Esophagus (tissue), 2 donors: ENCODE measurements around the gene SLC37A2. TPM values are rescaled to one million over a fixed set of nuclear protein-coding genes. Genes with fewer than 3 reads are reported as not detected.
"Not testable (repeated sequence)": the region's sequence is repeated elsewhere in the genome, so short reads cannot be mapped to it uniquely, and the experiment has no call there.

Experiments used
- H3K27ac ChIP-seq, 2 donors: one replicate each; pipeline ENCODE4 v1.5.1; 2013; ENCODE audit warnings: low read depth in 2 of 2, mild to moderate bottlenecking in 2 of 2, inconsistent platforms in 1 of 2, low read length in 1 of 2, moderate library complexity in 1 of 2
- H3K27me3 ChIP-seq, 2 donors: one replicate each; pipeline ENCODE4 v1.6.1; 2013; ENCODE audit warnings: low read length in 2 of 2, control low read depth in 1 of 2, mild to moderate bottlenecking in 1 of 2; ENCODE audit not compliant: insufficient read depth in 2 of 2, control insufficient read depth in 1 of 2
- H3K36me3 ChIP-seq, 2 donors: one replicate each; pipeline ENCODE4 v1.6.1; 2013; ENCODE audit warnings: low read length in 1 of 2; ENCODE audit not compliant: control insufficient read depth in 2 of 2, insufficient read depth in 2 of 2
- H3K4me1 ChIP-seq, 2 donors: one replicate each; pipeline ENCODE4 v1.6.1; 2013; ENCODE audit warnings: low read length in 1 of 2; ENCODE audit not compliant: control insufficient read depth in 2 of 2, insufficient read depth in 2 of 2
- H3K4me3 ChIP-seq, 2 donors: one replicate each; pipeline ENCODE4 v1.5.1; 2013; ENCODE audit warnings: low read length in 2 of 2, mild to moderate bottlenecking in 2 of 2, low read depth in 1 of 2, moderate library complexity in 1 of 2
- H3K9me3 ChIP-seq, 2 donors: one replicate each; pipeline ENCODE4 v1.6.1; 2013; ENCODE audit warnings: mild to moderate bottlenecking in 2 of 2, low read depth in 1 of 2, low read length in 1 of 2, moderate library complexity in 1 of 2; ENCODE audit not compliant: control insufficient read depth in 2 of 2, insufficient read depth in 1 of 2
- WGBS, 2 donors: extraction: QIAGEN DNeasy Blood & Tissue Kit; methylation state at CpG; one replicate each; pipeline ENCODE4 v1.1.7; 2013; 5-methylcytosine and 5-hydroxymethylcytosine counted together
- polyA plus RNA-seq, 2 donors: library from polyadenylated mRNA; stranded (reverse); fragments of 200-250 nt; gene quantifications; one replicate each; pipeline ENCODE4 v1.2.3, GENCODE V29; 2013
- donor health status: healthy with polysubstance abuse.
- donor health status: Bipolar disorder and iron deficiency.

The SLC37A2 gene
- polyA plus RNA-seq, 2 donors = 21.7 to 27.0 TPM

DNA sequence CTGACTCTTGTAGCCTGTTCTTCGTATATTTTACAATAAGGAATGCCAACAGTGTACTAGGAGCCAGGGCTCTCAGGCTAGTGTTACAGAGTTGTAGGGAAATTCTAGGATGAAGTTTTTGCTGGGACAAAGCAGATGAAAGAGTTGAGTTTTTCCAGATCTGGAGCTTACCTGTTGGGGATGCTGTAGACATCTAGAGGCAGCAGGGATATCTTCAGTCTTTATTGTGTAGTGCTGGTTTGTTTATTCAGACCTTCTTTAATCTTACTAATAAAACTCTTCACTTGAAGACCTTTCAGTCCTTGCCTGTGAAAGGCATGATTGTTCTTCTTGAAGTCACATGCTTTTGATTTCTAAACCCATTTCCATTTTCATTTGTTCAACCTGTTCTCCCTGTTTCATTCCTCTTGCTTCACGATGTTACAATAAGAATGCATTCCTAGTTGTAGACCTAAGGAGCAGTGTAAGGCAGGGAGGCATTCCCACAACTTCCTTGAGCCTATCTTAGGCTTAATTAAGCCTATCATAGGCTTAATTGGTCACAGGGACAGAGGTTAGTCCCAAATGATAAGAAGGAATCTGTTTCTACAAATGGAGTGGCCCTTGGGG lies 7.9 kb upstream of the SLC37A2 start:
- H3K27me3 ChIP-seq = peaks cover 0 to 2% of the 10 kb centered on the region in 2 donors
- H3K27ac ChIP-seq = peak overlapping the region in 1 of 2 donors; percentile 30
- H3K4me3 ChIP-seq = no peak overlapping the region
- no peaks in the 10 kb centered on the region for H3K36me3 ChIP-seq
- H3K4me1 ChIP-seq = no peaks in the 10 kb centered on the region
- 58 to 67% methylated on average over 2 of the region's 2 CpGs for WGBS, 2 donors
- H3K9me3 ChIP-seq = no peaks in the 10 kb centered on the region

DNA sequence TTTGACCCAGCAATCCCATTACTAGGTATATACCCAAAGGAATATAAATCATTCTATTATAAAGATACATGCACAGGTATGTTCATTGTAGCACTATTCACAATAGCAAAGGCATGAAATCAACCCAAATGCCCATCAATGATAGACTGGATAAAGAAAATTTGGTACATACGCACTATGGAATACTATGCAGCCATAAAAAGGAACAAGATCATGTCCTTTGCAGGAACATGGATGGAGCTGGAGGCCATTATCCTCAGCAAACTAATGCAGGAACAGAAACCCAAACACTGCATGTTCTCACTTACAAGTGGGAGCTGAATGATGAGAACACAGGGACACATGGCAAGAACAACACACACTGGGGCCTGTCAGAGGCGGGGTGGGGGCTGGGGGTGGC lies 7.0 kb upstream of the SLC37A2 start:
- H3K9me3 ChIP-seq, H3K4me3 ChIP-seq, H3K27ac ChIP-seq, H3K36me3 ChIP-seq, H3K4me1 ChIP-seq, H3K27me3 ChIP-seq: not testable (repeated sequence)
- WGBS, 2 donors = 96 to 97% methylated on average over 2 of the region's 2 CpGs

- Histone ChIP-seq H3K36me3 (no peaks in the 10 kb centered on the region), H3K27me3 (peaks cover 0 to 2% of the 10 kb centered on the region in 2 donors), H3K9me3 (no peaks in the 10 kb centered on the region), H3K4me3 (no peak overlapping the region), H3K4me1 (no peaks in the 10 kb centered on the region), H3K27ac (no peak overlapping the region)
- 78 to 81% methylated on average over 5 of the region's 5 CpGs for WGBS, 2 donors
These were observed 6.0 kb upstream of the SLC37A2 start for GRCh38 chr11:125056931-125057692.

- Histone ChIP-seq H3K4me3 (no peak overlapping the region), H3K4me1 (peaks cover 0 to 2% of the 10 kb centered on the region in 2 donors), H3K27me3 (peaks cover 0 to 2% of the 10 kb centered on the region in 2 donors), H3K36me3 (no peaks in the 10 kb centered on the region), H3K9me3 (no peaks in the 10 kb centered on the region), H3K27ac (no peak overlapping the region)
- WGBS, 2 donors = 88 to 97% methylated on average over 5 of the region's 5 CpGs
These were observed 5.5 kb upstream of the SLC37A2 start for GRCh38 chr11:125057693-125058016.

GRCh38 chr11:125061281-125061680 lies 1.8 kb upstream of the SLC37A2 start:
- H3K9me3 ChIP-seq = no peaks in the 10 kb centered on the region
- no peaks in the 10 kb centered on the region for H3K36me3 ChIP-seq
- WGBS, 2 donors = 77 to 80% methylated on average over 4 of the region's 4 CpGs
- H3K4me1 ChIP-seq = peaks cover 4 to 12% of the 10 kb centered on the region in 2 donors
- no peak overlapping the region for H3K4me3 ChIP-seq
- no peak overlapping the region for H3K27ac ChIP-seq
- peaks cover 0 to 2% of the 10 kb centered on the region in 2 donors for H3K27me3 ChIP-seq

DNA sequence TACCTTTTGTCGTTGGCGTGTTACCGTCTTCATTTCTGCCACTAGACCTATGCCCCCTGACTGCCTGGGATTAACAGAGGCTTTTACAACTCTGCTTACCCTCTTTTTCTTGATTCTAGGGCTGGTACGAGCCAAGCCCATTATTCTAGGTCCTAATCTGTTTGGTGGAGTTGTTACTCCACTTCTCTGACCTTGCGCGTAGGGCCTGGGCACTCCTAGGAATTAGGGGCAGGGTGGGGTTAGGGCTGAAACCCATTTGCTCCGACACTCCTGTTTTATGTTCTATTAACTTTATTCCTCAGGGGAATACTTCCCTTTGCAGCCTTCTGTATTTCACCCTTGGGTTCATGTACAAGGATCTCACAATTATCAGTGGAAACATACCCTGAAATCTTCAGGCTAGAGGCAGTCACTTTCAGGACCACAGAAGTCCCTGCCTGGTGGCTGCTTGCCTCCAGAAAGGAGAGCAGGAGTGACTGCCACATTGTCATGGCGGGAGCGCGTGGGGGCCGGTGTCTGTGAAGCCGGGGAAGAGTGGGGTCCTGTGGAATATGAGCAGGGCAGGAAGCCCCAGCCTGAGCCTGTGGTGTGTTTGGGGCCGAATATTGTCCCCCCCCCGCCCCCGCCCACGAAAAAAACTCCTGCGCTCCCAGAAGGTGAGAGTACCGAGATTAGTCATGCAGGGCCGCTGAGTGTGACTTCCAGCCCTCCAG lies 731 bp upstream of the SLC37A2 start:
- Histone ChIP-seq H3K36me3 (no peaks in the 10 kb centered on the region), H3K27me3 (peaks cover 0 to 2% of the 10 kb centered on the region in 2 donors), H3K9me3 (no peaks in the 10 kb centered on the region), H3K27ac (peak overlapping the region; percentile 61 to 68), H3K4me1 (peaks cover 4 to 12% of the 10 kb centered on the region in 2 donors), H3K4me3 (peak overlapping the region; percentile 59 to 86)
- 42 to 43% methylated on average over 18 to 19 of the region's 19 CpGs for WGBS, 2 donors

GRCh38 chr11:125063429-125064043 lies 431 bp downstream of the SLC37A2 start:
- H3K27ac ChIP-seq = peak overlapping the region in 1 of 2 donors; percentile 68
- peak overlapping the region; percentile 59 to 86 for H3K4me3 ChIP-seq
- H3K36me3 ChIP-seq = no peaks in the 10 kb centered on the region
- peaks cover 4 to 12% of the 10 kb centered on the region in 2 donors for H3K4me1 ChIP-seq
- 9% methylated on average over 31 to 38 of the region's 38 CpGs for WGBS, 2 donors
- no peaks in the 10 kb centered on the region for H3K27me3 ChIP-seq
- no peaks in the 10 kb centered on the region for H3K9me3 ChIP-seq

- Histone ChIP-seq H3K9me3 (no peaks in the 10 kb centered on the region), H3K4me1 (peaks cover 4 to 12% of the 10 kb centered on the region in 2 donors), H3K36me3 (no peaks in the 10 kb centered on the region), H3K27ac (no peak overlapping the region), H3K27me3 (no peaks in the 10 kb centered on the region), H3K4me3 (peak overlapping the region; percentile 59 to 86)
- WGBS, 2 donors = 82 to 86% methylated on average over 7 of the region's 7 CpGs
These were observed 965 bp downstream of the SLC37A2 start for GRCh38 chr11:125064070-125064469.

DNA sequence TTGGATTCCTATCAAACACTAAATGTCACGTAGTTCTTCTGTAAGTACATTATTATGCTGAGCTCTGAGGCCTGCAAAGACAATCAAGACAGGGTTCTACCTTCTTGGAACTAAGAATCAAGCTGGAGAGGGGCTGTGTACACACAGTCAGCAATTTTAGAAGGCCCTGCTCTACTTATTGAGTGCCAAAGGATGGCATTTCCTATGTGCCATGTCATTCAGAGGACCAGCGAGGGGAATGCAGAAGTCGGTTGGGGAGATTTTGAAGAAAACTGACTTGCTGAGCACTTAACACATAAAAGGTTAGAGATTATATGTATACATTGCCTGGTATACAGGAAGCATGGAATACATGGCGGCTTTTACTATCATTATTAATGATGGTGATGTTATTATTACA lies 5.3 kb downstream of the SLC37A2 start:
- Histone ChIP-seq H3K4me1 (peaks cover 4 to 25% of the 10 kb centered on the region in 2 donors), H3K9me3 (no peaks in the 10 kb centered on the region), H3K36me3 (no peaks in the 10 kb centered on the region), H3K27me3 (no peaks in the 10 kb centered on the region), H3K4me3 (no peak overlapping the region), H3K27ac (no peak overlapping the region)
- WGBS, 2 donors = 93% methylated on average over 4 of the region's 4 CpGs
